Stimulated activated CD4-positive, alpha-beta T cell treated with anti-CD3 and anti-CD28 coated beads, Interleukin-1b, Interleukin-23, amount 100 ng/mL, for 48 hours (primary cell): ENCODE measurements around the gene TMEM74B.

Experiments
- DNase-seq: peaks from one replicate; pipeline ENCODE4 v3.0.0-alpha.2; 2020

Gene TMEM74B

DNA sequence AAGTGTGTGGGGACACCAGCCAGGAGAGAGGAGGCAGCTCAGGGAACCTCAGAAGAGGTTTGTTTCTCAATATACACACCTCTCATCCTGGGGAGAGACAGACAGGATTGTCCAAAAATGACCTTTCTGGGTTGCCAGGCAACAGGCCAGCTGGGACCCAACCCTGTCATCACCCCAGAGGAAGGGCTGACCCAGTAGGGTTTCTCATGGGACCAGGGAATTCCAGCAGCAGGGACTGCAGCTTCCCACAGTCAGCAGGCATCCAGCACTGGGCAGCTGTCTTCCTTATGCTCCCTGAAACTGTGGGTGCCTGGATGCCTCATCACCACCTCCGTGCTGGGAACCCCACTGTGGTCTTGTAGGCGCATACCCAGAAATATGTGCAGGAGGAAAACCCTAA lies 19.8 kb upstream of the TMEM74B start:
- no peak for DNase-seq

- no peak for DNase-seq
Observed at GRCh38 chr20:1204113-1204512, 19.3 kb upstream of the TMEM74B start.

DNA sequence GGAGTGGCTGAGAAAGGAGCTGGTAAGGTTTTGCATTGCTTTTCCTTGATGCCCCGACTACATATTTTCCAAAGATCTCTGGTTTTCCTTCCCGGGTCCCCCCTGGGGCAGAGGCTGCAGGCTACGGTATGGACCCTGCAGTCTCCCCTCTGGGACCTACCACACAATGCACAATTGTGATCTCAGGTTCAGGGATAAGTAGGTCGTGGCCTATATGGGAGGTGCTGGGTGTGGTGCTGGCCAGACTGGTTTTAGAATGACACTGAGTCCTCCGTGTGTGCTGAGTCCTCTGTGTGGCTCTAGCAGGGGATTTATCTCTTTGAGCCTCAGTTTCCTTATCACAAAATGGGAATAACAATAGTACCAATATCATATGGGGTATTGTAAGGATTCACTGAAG lies 18.8 kb upstream of the TMEM74B start:
- no peak for DNase-seq

- DNase-seq = no peak
Observed at GRCh38 chr20:1202762-1203504, 18.2 kb upstream of the TMEM74B start, which contains the start of gene C20orf202. TSS of gene C20orf202 (plus strand) at chr20:1203454. CDS start at chr20:1203586, 132 bp downstream.

DNA sequence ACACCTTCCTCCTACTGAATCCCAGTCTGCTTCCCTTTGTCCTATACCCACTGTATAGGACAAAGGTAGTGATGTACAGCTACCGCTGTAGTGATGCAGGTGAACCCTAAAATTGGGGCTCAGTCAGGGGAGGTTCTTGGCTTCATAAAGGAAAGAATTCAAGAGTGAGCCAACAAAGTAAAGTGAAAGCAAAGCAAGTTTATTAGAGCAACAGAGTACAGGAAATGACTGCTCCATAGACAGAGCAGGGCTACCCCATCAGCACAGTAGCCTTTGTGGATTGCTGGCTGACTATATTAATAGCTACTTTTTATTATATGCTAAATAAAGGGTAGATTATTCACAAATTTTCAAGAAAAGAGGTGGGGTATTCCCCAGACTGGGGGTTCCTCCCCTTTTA lies 15.2 kb upstream of the TMEM74B start:
- no peak for DNase-seq

- no peak for DNase-seq
Observed at GRCh38 chr20:1199212-1199873, 14.6 kb upstream of the TMEM74B start.

DNA sequence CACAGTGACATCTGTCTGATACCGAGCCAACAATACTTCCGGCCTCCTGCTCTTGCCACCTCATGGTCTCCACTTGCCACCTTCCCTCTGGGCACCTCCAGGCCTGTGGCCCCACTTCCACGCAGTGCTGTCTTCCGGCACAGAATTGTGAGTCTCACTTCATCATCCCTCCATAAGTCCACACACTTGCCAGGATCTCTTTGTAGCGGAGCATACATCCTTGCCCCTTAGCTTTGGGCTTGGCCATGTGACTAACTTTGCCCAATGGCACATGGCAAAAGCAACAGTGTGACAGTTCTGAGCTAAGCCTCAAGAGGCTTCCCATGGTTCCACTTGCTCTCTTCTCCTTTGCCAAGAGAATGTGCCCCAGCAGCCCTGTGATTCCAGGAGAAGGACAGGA lies 14.0 kb upstream of the TMEM74B start:
- DNase-seq = no peak

GRCh38 chr20:1197801-1198200 lies 13.0 kb upstream of the TMEM74B start:
- no peak for DNase-seq

- no peak for DNase-seq
Observed at GRCh38 chr20:1196634-1197033, 11.9 kb upstream of the TMEM74B start.

DNA sequence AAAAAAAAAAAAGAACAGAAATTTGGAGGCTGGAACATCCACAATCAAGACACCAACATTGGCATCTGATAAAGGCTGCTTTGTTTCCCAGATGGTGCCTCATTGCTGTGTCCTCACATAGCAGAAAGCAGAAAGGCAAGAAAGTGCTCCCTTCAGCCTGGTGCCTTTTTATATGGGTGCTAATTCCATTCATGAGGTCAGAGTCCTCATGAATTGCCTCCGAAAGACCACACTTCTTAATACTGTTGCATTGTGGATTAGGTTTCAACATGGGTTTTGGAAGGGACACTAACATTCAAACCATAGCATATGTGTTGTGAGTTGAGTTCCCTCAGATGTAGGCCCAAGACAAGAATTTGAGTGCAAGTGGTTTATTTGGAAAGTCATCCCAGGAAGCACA lies 10.4 kb upstream of the TMEM74B start:
- no peak for DNase-seq

DNA sequence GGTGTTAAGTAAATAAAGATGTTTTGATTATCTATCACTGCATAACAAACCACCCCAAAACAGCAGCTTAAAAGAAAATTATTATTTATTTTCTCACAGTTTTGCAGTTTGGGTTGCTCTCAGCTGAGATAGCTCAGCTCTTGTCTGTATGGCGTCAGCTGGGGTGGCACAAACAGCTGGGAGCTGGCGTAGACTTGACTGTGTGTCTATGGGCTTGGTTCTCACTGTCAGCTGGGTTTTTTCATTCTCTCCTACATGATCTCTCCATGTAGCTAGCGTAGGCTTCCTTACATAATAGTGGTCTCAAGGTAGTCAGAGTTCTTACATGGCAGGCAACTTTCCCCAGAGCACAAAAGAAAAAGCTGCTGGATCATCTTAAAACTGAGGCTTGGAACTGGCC lies 6.5 kb upstream of the TMEM74B start:
- no peak for DNase-seq

- DNase-seq = no peak
Observed at GRCh38 chr20:1190847-1191246, 6.1 kb upstream of the TMEM74B start.

- no peak for DNase-seq
Observed at GRCh38 chr20:1189827-1190226, 5.0 kb upstream of the TMEM74B start.

GRCh38 chr20:1188347-1188746 lies 3.6 kb upstream of the TMEM74B start:
- no peak for DNase-seq

DNA sequence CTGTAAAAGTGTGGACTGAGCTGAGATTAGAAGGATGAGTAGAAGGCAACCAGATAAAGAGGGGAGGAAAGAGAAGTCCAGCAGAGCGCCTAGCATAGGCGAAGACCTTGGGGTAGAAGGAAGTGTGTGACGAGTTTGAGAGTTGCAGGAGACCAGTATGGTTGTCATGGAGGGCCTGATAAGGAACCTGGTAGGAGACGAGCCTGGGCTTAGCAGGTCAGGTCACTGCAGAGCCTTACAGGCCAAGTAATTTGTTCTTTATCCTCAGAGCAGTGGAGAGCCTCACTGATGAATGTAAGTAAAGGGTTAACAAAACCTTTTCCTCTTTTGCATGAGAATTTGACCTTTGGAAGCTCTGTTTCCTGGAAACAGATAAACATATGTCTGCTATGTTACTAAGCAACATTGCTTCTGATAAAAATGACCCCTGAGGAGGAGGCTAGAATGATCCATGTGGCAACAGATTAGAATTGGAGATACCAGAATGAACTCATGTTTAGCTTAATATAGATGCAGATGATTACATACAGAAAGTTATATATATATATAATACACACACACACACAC lies 2.9 kb upstream of the TMEM74B start:
- DNase-seq = no peak

GRCh38 chr20:1186367-1186991 lies 1.7 kb upstream of the TMEM74B start:
- no peak for DNase-seq

DNA sequence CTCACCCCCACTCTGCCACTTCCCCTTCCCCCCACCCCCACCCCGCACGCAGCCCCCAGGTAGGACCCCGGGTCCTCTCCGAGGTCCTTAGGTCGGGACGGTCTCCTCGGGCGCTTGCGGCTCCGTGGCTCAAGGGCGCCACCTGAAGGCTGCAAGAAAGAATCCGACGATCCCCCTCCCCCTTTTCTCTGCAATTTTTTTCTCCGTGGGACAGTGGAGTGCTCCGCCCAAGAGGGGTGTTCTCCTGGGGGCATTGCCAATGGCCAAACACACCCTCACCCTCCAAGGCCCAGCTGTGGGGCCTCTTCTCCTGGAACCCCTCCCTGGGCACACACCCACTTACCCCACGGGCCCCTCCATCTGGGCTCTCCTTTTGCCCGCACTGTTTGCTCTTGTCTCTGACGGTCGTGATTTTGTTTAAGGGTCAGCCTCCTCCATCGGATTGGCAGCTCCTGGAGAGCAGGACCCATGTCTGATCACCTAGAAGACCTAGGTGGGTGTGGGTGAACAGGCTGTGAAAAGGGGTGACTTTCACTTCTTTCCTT lies 1.1 kb upstream of the TMEM74B start:
- peak; percentile 58 for DNase-seq

DNA sequence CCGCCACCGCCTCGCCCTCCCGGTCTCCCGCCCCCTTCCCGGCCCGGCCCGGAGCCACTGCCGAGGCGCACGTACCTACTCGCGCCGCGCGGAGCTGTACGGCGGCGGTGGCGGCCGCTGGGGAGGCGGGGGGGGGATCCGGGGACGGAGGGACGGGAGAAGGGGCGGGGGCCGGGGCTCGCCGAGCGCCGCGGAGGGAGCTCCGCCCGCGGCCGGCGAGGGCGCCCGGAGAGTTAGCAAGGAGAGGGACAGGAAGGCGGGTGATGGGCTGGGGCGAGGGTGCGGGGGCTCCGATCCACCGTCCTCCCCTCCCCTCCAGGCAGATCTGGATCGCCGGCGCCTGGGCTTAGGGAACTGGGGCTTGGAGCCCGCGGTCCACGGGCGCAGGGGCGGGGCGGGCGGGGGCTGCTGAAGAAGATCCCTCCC lies 548 bp upstream of the TMEM74B start:
- DNase-seq = no peak

GRCh38 chr20:1184260-1184637 lies 532 bp downstream of the TMEM74B start:
- no peak for DNase-seq

GRCh38 chr20:1183153-1183552 lies 1.6 kb downstream of the TMEM74B start:
- no peak for DNase-seq

GRCh38 chr20:1182106-1182505 lies 2.7 kb downstream of the TMEM74B start:
- DNase-seq = no peak

DNA sequence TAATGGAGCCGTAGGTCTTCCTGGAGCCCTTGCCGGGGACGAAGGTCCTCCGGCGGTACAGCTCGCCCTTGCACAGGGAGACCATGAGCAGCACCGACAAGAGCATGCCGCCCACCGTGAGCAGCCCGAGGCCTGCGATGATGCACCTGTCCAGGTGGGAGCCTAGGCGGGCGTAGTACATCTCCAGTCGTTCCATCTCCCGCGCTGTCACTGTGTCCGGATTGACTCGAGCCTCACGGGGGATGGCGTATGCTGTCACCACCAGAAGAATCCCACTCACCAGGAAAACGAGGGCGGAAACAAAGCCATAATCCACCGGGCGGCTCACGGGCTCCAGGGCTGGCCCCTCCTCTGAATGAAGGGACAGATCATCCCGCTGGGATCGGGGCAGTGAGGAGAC lies 3.8 kb downstream of the TMEM74B start:
- no peak for DNase-seq

DNA sequence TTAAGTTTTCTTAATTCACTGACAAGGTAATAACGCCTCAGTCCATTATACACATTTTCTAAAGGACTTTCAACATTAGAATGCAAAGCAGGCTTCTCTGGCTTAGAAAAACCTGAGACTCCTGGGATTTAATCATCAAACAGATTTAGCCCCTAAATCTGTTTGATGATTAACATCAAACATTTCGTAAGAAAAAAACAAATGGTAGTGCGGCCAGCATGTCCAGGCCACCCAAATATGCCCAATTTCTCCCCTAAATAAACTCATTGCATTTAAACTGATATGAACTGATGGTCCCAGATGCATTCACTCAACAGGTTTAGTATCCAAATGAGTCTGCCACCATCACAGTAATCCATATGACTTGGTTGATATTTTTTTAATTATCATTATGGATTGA lies 6.2 kb downstream of the TMEM74B start:
- no peak for DNase-seq

DNA sequence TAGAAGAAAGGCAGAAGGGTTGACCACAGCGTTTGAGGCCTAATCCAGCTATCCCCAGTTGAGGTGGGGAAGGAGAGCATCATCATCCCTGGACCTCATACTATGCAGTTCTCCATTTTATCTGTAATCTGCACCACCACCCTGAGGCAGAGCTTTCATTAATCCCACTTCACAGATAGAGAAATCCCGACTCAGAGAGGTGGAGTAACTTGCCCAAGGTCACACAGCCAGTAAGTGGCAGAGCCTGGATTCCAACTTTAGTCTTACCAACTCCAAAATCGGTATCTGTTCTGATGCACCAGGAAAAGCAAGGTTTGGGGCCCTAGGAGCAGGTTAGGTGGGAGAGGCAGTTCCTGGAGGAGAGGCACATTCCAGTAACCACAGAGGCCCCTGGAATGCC lies 6.7 kb downstream of the TMEM74B start:
- no peak for DNase-seq
